ENCODE measurements around the gene CALHM6.
"Not testable (repeated sequence)": the region's sequence is repeated elsewhere in the genome, so short reads cannot be mapped to it uniquely, and the experiment has no call there.

CALHM6 gene

GRCh38 chr6:116483616-116484015 is 22.4 kb downstream of the CALHM6 start:
- DNase-seq, result no peak

- no peak for DNase-seq
These were observed 24.5 kb downstream of the CALHM6 start for GRCh38 chr6:116485559-116486184.

GRCh38 chr6:116491610-116492330 is 30.6 kb downstream of the CALHM6 start:
- no peak for DNase-seq

- DNase-seq, result no peak
These were observed 31.3 kb downstream of the CALHM6 start for GRCh38 chr6:116492331-116493067.

GRCh38 chr6:116495161-116495560 is 34.0 kb downstream of the CALHM6 start:
- DNase-seq, result not testable (repeated sequence)

- no peak for DNase-seq
These were observed 36.0 kb downstream of the CALHM6 start for GRCh38 chr6:116497113-116497676.

GRCh38 chr6:116500969-116501433 is 39.8 kb downstream of the CALHM6 start:
- DNase-seq, result no peak

GRCh38 chr6:116507324-116507723 is 46.1 kb downstream of the CALHM6 start:
- no peak for DNase-seq

- DNase-seq, result no peak
These were observed 47.4 kb downstream of the CALHM6 start for GRCh38 chr6:116508527-116508926.

GRCh38 chr6:116511424-116512110 is 50.4 kb downstream of the CALHM6 start, which contains the start of gene CALHM5:
Gene CALHM5 (plus strand): TSS chr6:116511639. CDS start chr6:116511697, 58 bp downstream.
- DNase-seq, result no peak

GRCh38 chr6:116512111-116512559 is 51.0 kb downstream of the CALHM6 start:
- DNase-seq, result no peak

- no peak for DNase-seq
These were observed 51.6 kb downstream of the CALHM6 start for GRCh38 chr6:116512734-116513133.
